Endothelial cell of umbilical vein (primary cell): ENCODE results near the gene DDX3X. TPM values are rescaled to one million over a fixed set of nuclear protein-coding genes. Genes with fewer than 3 reads are reported as not detected.

Experiments used
- BruUV-seq: library from RNA; stranded (reverse); fragments of 400-500 nt; replicated peaks from 2 replicates; lab custom pipeline; 2021; lab: Mats Ljungman, UMichigan
- CTCF ChIA-PET: fragments of 300-600, 350-600 bp; sonication (Branson Sonifier 250); formaldehyde crosslinking; loops from one replicate; lab custom pipeline; 2021; ENCODE audit warnings: antibody characterized with exemption, inconsistent platforms; lab: Charles Lee
- POLR2A ChIA-PET: fragments of 300-600, 350-600 bp; sonication (Branson Sonifier 250); formaldehyde crosslinking; loops from one replicate; lab custom pipeline; 2021; ENCODE audit warnings: antibody characterized with exemption, inconsistent platforms; lab: Charles Lee
- DNase-seq: peaks from one replicate; pipeline ENCODE4 v3.0.0-alpha.2; 2011; ENCODE audit warnings: low read depth, low spot score
- FAIRE-seq: peaks from 2 replicates; lab custom pipeline; 2011; peaks lifted over from hg19 to GRCh38; lab: Jason Lieb, UNC
- H2AFZ ChIP-seq: 2 replicates; pipeline ENCODE4 v1.6.0; 2012; ENCODE audit warnings: low read depth, low read length, control low read depth, inconsistent platforms
- H3K27ac ChIP-seq: 2 replicates; pipeline ENCODE4 v1.5.1; 2011; ENCODE audit warnings: low read depth, mild to moderate bottlenecking, control low read depth, low read length, moderate library complexity; ENCODE audit not compliant: insufficient read depth
- H3K27me3 ChIP-seq, 2 experiments: 2 replicates each; pipeline versions ENCODE4 v1.6.0 to v1.6.1; 2011; ENCODE audit warnings: low read length in 2 of 2, mixed read lengths in 1 of 2; ENCODE audit not compliant: control insufficient read depth in 2 of 2, insufficient read depth in 2 of 2
- H3K36me3 ChIP-seq, 2 experiments: 2 replicates in 1 of 2; 3 replicates in 1 of 2; pipeline ENCODE4 v1.5.1; 2011; ENCODE audit warnings: low read length in 2 of 2, mild to moderate bottlenecking in 1 of 2, moderate library complexity in 1 of 2; ENCODE audit not compliant: control insufficient read depth in 2 of 2, insufficient read depth in 2 of 2; ENCODE audit errors: extremely low read depth in 1 of 2
- H3K4me1 ChIP-seq: 3 replicates; pipeline ENCODE4 v1.5.1; 2011; ENCODE audit warnings: mild to moderate bottlenecking, low read length; ENCODE audit not compliant: control insufficient read depth, insufficient read depth; ENCODE audit errors: extremely low read depth
- H3K4me2 ChIP-seq: 2 replicates; pipeline ENCODE4 v1.6.1; 2011; ENCODE audit warnings: low read length, control low read depth, mixed read lengths; ENCODE audit not compliant: insufficient read depth
- H3K4me3 ChIP-seq, 3 experiments: fragments of 200-600 bp in 1 of 3; sonication (generic), shearing (Covaris generic) in 1 of 3; replicated peaks in 1 of 3; 2 replicates each; pipeline ENCODE4 v1.5.1; 2011 to 2016; ENCODE audit warnings: control low read depth in 3 of 3, low read length in 3 of 3, mild to moderate bottlenecking in 2 of 3, inconsistent platforms in 1 of 3, low read depth in 1 of 3, moderate library complexity in 1 of 3; ENCODE audit not compliant: insufficient read depth in 1 of 3
- H3K79me2 ChIP-seq: 2 replicates; pipeline ENCODE4 v1.6.0; 2012; ENCODE audit warnings: low read length, inconsistent platforms; ENCODE audit not compliant: control insufficient read depth, insufficient read depth
- H3K9ac ChIP-seq: replicated peaks from 2 replicates; pipeline ENCODE3; 2011; ENCODE audit warnings: low read length, control low read depth; ENCODE audit not compliant: insufficient read depth; ENCODE audit errors: extremely low read depth
- H3K9me1 ChIP-seq: replicated peaks from 3 replicates; pipeline ENCODE4 v1.6.0; 2011; ENCODE audit warnings: mild to moderate bottlenecking, low read length; ENCODE audit not compliant: control insufficient read depth, insufficient read depth; ENCODE audit errors: extremely low read depth
- H3K9me3 ChIP-seq: replicated peaks from 2 replicates; pipeline ENCODE4 v1.5.1; 2012; ENCODE audit warnings: low read length, inconsistent platforms; ENCODE audit not compliant: control insufficient read depth, insufficient read depth
- H4K20me1 ChIP-seq: replicated peaks from 2 replicates; pipeline ENCODE3; 2011; ENCODE audit warnings: mild to moderate bottlenecking, low read length; ENCODE audit not compliant: control insufficient read depth, insufficient read depth; ENCODE audit errors: extremely low read depth
- EZH2 ChIP-seq: IDR thresholded peaks from 2 replicates; pipeline ENCODE4 v1.6.1; 2012; ENCODE audit warnings: borderline replicate concordance, low read depth, mild to moderate bottlenecking, moderate library complexity, low read length, inconsistent platforms; ENCODE audit not compliant: severe bottlenecking
- FOS ChIP-seq: IDR thresholded peaks from 2 replicates; pipeline ENCODE4 v1.6.1; 2011; ENCODE audit warnings: mild to moderate bottlenecking, low read length, moderate library complexity, borderline replicate concordance; ENCODE audit not compliant: insufficient read depth
- GATA2 ChIP-seq: IDR thresholded peaks from 2 replicates; pipeline ENCODE4 v1.7.0; 2011; ENCODE audit warnings: low read depth, mild to moderate bottlenecking, moderate library complexity, mixed read lengths, low read length; ENCODE audit not compliant: insufficient read length, insufficient read depth
- JUN ChIP-seq: IDR thresholded peaks from 2 replicates; pipeline ENCODE4 v1.6.1; 2011; ENCODE audit warnings: borderline replicate concordance, low read depth; ENCODE audit not compliant: insufficient read length, insufficient read depth
- MYC ChIP-seq: IDR thresholded peaks from one replicate; pipeline ENCODE4 v1.6.1; 2011; ENCODE audit warnings: mild to moderate bottlenecking, low read depth, low read length
- POLR2A ChIP-seq: IDR thresholded peaks from 2 replicates; pipeline ENCODE4 v1.6.1; 2012; ENCODE audit warnings: low read depth, mild to moderate bottlenecking, control low read depth, low read length
- POLR2AphosphoS5 ChIP-seq: IDR thresholded peaks from 2 replicates; pipeline ENCODE4 v1.6.1; 2012; ENCODE audit warnings: low read depth, mild to moderate bottlenecking, control low read depth, low read length, moderate library complexity; ENCODE audit not compliant: insufficient read depth
- dilution Hi-C: fragments of 300-500 bp; cut with MboI; formaldehyde crosslinking; loops from one replicate; pipeline ENCODE4 v1.15.0; 2019; ENCODE audit warnings: low sequenced_read_pairs; ENCODE audit not compliant: extremely low pct_ligation_motif_present
- intact Hi-C: fragments of 100-400 bp; cut with micrococcal nuclease; formaldehyde crosslinking; loops from one replicate; pipeline ENCODE4 v1.10.0; 2022
- polyA plus RNA-seq, 4 experiments: library from polyadenylated mRNA; depleted of rRNA in 3 of 4; stranded (reverse) in 3 of 4; unstranded in 1 of 4; fragments of >200 nt; gene quantifications; 2 replicates each; pipeline versions ENCODE4 v1.2.1 to v1.2.3, GENCODE V29; 2011 to 2012; ENCODE audit warnings: missing spikeins in 1 of 4
- total RNA-seq: library from RNA; stranded (reverse); gene quantifications from 2 replicates; pipeline ENCODE4 v1.2.3, GENCODE V29; 2021
- TF ChIP-seq, protein P1 (sequence below), 2 donors: IDR thresholded peaks; 1 replicate in 1 of 2; 2 replicates in 1 of 2; pipeline ENCODE4 v1.5.1; 2011; ENCODE audit warnings: low read length in 2 of 2, mild to moderate bottlenecking in 2 of 2, moderate library complexity in 2 of 2, control low read depth in 1 of 2, inconsistent platforms in 1 of 2, low read depth in 1 of 2; ENCODE audit not compliant: insufficient read depth in 1 of 2; ENCODE audit errors: extremely low read depth in 1 of 2
- TF ChIP-seq, protein P2 (sequence below): IDR thresholded peaks from 2 replicates; pipeline ENCODE4 v1.6.1; 2011; ENCODE audit not compliant: insufficient read depth, insufficient read length

Gene DDX3X
- total and polyA plus RNA-seq, 2 donors (not counting 3 experiments of a cell fraction or from before 2014, with no cell fraction given) = 48.5 to 300 TPM

DNA sequence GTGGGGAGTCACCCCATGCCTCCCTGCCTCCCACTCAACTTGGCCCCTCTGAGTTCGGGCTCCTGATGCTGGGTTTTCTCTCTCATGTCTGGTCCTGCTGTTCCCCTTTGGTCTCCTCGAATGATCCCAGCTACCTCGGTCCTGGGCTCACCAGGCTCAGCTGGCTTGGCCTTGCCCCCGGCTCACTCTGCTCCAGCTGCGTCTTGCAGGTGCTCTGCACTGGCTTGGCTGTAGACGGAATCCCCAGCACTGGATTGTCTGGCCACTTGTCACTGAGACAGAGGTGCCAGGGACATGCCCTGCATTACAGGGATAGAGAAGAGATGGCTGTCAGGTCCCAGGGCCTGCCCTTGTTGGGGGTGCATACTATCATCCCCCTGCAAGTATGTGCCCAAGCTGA is 71.6 kb downstream of the DDX3X start:
- Histone ChIP-seq H3K9me1 (no peaks in the 10 kb centered on the region), H3K9ac (no peak overlapping the region), H3K79me2 (no peaks in the 10 kb centered on the region), H3K9me3 (no peaks in the 10 kb centered on the region), H3K27me3 (peaks cover 0 to 1% of the 10 kb centered on the region in 2 experiments), H3K4me2 (no peak overlapping the region), H3K27ac (no peak overlapping the region), H2AFZ (no peak overlapping the region), H3K4me3 (no peak overlapping the region), H3K36me3 (no peaks in the 10 kb centered on the region), H4K20me1 (no peaks in the 10 kb centered on the region), H3K4me1 (no peaks in the 10 kb centered on the region)
- POLR2A ChIA-PET = no interaction called here
- FAIRE-seq (no peak), DNase-seq (no peak)
- BruUV-seq = no TSS peak
- CTCF ChIA-PET = no interaction called here
- TF ChIP-seq POLR2AphosphoS5 (no peak), FOS (no peak), POLR2A (no peak), GATA2 (no peak), EZH2 (no peak), JUN (no peak), MYC (no peak)
- TF ChIP-seq, protein P1, sequence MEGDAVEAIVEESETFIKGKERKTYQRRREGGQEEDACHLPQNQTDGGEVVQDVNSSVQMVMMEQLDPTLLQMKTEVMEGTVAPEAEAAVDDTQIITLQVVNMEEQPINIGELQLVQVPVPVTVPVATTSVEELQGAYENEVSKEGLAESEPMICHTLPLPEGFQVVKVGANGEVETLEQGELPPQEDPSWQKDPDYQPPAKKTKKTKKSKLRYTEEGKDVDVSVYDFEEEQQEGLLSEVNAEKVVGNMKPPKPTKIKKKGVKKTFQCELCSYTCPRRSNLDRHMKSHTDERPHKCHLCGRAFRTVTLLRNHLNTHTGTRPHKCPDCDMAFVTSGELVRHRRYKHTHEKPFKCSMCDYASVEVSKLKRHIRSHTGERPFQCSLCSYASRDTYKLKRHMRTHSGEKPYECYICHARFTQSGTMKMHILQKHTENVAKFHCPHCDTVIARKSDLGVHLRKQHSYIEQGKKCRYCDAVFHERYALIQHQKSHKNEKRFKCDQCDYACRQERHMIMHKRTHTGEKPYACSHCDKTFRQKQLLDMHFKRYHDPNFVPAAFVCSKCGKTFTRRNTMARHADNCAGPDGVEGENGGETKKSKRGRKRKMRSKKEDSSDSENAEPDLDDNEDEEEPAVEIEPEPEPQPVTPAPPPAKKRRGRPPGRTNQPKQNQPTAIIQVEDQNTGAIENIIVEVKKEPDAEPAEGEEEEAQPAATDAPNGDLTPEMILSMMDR (IDR thresholded peaks at IDR 0.05; ENCODE audit: extremely low read depth in 1 of 2, insufficient read depth in 1 of 2, low read depth in 1 of 2, low read length in 2 of 2) = no peak
- TF ChIP-seq, protein P2, sequence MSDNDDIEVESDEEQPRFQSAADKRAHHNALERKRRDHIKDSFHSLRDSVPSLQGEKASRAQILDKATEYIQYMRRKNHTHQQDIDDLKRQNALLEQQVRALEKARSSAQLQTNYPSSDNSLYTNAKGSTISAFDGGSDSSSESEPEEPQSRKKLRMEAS = no peak
- intact Hi-C loops = no loop called here
- dilution Hi-C loops = no loop called here
